Measurements from ENCODE around the gene ANTXR2.
"Not testable (repeated sequence)": the region's sequence is repeated elsewhere in the genome, so short reads cannot be mapped to it uniquely, and the experiment has no call there.

The ANTXR2 gene

GRCh38 chr4:79904331-79904730, 168.7 kb downstream of the ANTXR2 start:
- DNase-seq: no peak

- no peak for DNase-seq
Measured at GRCh38 chr4:79900182-79900581, 172.8 kb downstream of the ANTXR2 start.

GRCh38 chr4:79899481-79899880, 173.5 kb downstream of the ANTXR2 start:
- DNase-seq: no peak

GRCh38 chr4:79898055-79898454, 175.0 kb downstream of the ANTXR2 start:
- no peak for DNase-seq

GRCh38 chr4:79897174-79897573, 175.9 kb downstream of the ANTXR2 start:
- no peak for DNase-seq

- no peak for DNase-seq
Measured at GRCh38 chr4:79893456-79893855, 179.6 kb downstream of the ANTXR2 start.

GRCh38 chr4:79889026-79889425, 184.0 kb downstream of the ANTXR2 start:
- not testable (repeated sequence) for DNase-seq

GRCh38 chr4:79886557-79886956, 186.5 kb downstream of the ANTXR2 start:
- DNase-seq: no peak

- DNase-seq: no peak
Measured at GRCh38 chr4:79886021-79886420, 187.0 kb downstream of the ANTXR2 start.

- DNase-seq: no peak
Measured at GRCh38 chr4:79883290-79883689, 189.7 kb downstream of the ANTXR2 start.

- no peak for DNase-seq
Measured at GRCh38 chr4:79882806-79883205, 190.2 kb downstream of the ANTXR2 start.

- no peak for DNase-seq
Measured at GRCh38 chr4:79881407-79881806, 191.6 kb downstream of the ANTXR2 start.

- no peak for DNase-seq
Measured at GRCh38 chr4:79877511-79877910, 195.5 kb downstream of the ANTXR2 start.

GRCh38 chr4:79875344-79875899, 197.6 kb downstream of the ANTXR2 start:
- no peak for DNase-seq

GRCh38 chr4:79874197-79874596, 198.8 kb downstream of the ANTXR2 start:
- no peak for DNase-seq

- DNase-seq: no peak
Measured at GRCh38 chr4:79872738-79873137, 200.3 kb downstream of the ANTXR2 start.

- DNase-seq: no peak
Measured at GRCh38 chr4:79871961-79872360, 201.1 kb downstream of the ANTXR2 start.

- DNase-seq: peak; percentile 60
Measured at GRCh38 chr4:79869597-79870237, 203.3 kb downstream of the ANTXR2 start.

GRCh38 chr4:79865201-79865597, 207.8 kb downstream of the ANTXR2 start:
- DNase-seq: no peak

- DNase-seq: peak; percentile 16
Measured at GRCh38 chr4:79864500-79865200, 208.4 kb downstream of the ANTXR2 start.

- no peak for DNase-seq
Measured at GRCh38 chr4:79863333-79863732, 209.7 kb downstream of the ANTXR2 start.

- no peak for DNase-seq
Measured at GRCh38 chr4:79862821-79863220, 210.2 kb downstream of the ANTXR2 start.

- DNase-seq: no peak
Measured at GRCh38 chr4:79857811-79858210, 215.2 kb downstream of the ANTXR2 start.

GRCh38 chr4:79856196-79856595, 216.8 kb downstream of the ANTXR2 start:
- DNase-seq: no peak

Data from NCI-H187 treated with DMSO at 0.1 percent for 48 hours (cell line).